HG03378 (cell line): ENCODE measurements around the gene IQSEC3.
"Not testable (repeated sequence)": the region's sequence is repeated elsewhere in the genome, so short reads cannot be mapped to it uniquely, and the experiment has no call there.

Experiments used
- ATAC-seq: cut with Tn5 transposase; IDR thresholded peaks from one replicate; pipeline ENCODE4 v1.9.1; 2021; ENCODE audit warnings: mild to moderate bottlenecking, moderate library complexity; ENCODE audit not compliant: unreplicated experiment

IQSEC3 gene

DNA sequence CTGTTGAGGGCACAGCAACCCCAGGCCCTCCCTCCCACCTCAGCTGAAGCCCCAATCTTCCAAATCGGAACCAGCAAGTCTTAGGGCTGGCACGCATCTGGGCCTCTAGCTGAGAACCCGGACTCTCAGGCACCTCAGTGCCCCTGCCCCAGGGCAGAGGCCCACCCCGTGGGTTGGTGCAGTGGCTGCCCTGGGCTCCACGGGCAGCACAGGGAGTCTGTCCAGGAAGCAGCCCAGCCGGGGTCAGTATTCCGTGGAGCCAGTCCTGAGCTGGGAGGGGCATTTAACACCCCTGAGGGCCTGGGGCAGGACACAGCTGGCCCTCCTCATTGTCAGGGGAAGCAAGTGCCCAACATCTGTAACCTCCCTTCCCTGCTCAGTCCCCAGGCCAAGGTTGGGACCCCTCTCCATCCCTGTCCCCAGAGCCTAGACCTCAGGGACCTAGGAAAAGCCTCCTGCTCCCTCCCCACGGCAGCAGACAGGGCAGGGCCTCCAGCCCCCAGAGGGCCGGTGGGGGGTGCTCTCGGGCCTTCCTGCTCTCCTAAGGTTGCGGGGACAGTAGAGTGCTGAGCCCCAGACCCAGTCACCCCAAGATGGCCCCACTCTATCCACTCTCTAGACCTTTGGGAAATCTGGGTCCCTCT, 110.9 kb downstream of the IQSEC3 start:
- no peak for ATAC-seq

DNA sequence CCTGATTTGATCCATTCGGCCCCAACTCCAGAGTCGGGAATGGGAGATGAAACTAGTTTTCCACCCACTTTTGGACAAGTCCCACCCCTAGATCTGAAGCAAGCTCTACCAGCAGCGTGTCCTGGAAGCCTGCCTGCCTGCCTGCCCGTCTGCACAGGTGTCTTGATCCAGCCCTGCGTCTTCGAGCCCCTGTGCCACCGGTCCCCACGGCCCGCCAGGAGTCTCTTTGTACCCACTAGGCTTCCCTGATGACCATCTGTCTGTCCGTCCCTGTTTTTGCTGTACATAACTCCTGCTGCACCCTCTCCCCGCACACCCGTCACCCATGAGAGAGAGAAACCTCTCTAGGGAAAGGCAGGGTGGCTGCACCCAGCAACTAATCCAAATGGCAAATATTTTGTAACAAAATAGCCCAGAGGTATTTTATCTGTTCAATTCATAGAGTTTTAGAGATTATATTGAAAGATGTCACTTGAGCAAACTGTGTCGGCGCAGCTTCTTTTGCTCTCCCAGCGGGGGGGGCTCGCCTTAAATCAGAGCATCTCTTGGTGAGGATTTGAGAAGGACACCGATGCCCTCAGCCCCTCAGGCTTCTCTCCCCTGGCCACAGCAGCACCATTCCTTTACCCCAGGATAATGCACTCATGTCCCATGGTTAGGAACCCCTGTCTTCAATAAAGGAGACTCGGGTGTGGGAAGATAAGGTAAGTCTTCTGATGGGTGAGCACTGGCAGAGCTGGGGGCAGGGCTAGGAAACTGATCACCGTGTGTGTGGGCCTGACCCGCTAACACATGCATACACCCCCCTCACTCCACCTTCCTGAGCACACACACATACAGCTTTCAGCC, 111.6 kb downstream of the IQSEC3 start:
- ATAC-seq: no peak

DNA sequence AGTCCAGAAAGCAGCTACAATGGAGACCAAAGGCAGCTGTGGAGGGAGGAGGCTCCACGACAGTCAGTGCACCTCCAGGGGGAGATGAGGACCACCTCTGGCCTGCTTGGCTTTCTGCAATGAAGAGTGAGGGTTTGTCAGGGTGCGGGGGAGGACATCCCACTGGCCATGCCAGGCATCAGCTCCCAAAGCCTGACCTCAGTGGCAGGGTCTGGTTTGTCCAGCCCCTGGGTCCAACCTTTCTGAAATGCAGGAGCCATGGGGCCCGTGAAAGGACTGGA, 112.2 kb downstream of the IQSEC3 start:
- ATAC-seq: no peak

DNA sequence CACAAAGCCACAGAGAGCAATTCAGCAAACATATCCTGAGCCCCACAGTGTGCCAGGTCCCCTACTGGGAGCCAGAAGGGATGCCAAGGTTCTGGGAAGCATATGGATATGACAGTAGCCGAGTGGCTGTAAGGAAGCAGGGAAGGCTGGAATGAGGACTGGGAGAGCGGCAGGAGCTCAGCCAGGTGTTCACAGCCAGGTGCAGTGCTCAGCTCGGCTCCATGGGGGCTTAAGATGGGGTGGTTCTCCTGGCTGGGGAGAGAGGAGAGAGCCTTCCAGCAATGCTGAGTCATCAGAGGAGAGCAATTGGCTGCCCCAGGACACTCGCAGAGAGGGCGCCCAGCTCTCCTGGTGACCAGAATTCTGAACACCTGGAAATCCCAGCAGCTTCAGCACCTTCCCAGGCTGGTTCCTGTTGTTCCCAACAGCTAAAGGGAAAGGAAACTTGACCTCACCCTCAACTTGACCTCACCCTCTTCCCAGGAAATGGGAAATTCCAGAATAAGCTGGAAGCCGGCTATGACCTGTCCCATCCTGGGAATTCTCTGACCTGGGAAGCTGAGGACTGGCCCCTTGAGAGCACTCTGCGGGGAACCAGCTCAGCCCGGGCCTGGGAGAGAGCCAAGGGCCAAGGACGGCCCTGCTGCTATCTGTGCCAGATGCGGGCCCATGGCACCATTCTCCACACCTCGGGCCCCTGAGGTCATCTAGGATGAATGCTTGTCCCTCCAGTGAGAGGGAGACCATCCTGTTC, 112.7 kb downstream of the IQSEC3 start:
- ATAC-seq: no peak

DNA sequence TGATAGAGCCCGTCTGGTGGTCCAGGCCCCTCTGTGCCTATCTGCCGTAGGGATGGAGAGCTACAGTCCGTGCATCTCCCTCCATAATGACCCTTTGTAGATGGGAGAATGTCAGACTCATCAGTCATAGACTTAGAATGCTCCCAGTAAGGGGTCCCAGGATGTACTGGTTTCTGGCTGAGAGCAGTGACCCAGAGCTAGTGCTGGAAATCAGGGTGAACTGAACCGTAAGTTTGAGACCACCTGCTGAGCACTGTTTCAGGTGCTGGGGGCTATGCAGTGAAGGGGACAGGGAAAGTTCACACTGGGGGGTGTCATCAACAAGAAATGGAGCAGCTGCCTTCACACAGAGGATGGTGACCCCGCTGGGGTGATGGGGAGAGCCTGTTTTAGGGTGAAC, 113.3 kb downstream of the IQSEC3 start:
- ATAC-seq: no peak

DNA sequence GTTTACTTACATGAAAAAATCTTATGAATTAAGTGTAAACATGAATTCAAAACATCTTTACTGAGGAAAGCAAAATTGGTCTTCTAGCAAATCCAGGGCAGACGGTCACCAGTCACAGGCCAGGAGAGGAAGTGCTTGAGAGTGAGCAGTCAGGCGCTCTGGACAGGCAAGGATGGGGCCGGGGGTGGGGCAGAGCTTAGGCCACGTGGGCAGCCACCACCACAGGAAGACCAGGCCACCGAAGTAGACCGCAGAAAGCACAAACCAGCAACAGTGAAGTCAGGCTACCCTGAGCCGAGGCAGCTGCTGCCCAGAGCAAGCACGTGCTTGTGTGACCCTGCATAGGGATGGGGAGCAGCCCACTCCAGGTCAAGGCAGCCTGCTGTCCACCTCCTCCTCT, 113.9 kb downstream of the IQSEC3 start:
- no peak for ATAC-seq

DNA sequence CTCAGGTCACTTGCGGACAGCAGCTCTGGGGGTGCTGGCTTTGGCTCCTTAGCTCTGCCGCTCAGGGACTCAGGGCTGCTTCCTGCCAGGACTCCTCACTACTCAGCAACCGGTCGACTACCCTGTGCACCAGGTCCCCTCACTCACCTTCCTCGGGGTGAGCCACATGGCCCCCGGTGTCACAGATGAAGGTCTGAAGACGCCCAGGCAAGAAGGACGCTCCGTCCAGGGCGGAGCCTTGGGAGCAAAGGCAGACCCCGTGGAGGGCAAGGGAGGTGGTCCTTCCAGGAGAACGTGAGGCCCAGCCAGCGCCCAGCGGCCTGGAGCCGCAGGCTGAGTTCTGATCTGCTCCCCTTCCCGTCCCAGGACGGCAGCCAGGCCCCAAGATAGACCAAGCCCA, 115.4 kb downstream of the IQSEC3 start:
- no peak for ATAC-seq

DNA sequence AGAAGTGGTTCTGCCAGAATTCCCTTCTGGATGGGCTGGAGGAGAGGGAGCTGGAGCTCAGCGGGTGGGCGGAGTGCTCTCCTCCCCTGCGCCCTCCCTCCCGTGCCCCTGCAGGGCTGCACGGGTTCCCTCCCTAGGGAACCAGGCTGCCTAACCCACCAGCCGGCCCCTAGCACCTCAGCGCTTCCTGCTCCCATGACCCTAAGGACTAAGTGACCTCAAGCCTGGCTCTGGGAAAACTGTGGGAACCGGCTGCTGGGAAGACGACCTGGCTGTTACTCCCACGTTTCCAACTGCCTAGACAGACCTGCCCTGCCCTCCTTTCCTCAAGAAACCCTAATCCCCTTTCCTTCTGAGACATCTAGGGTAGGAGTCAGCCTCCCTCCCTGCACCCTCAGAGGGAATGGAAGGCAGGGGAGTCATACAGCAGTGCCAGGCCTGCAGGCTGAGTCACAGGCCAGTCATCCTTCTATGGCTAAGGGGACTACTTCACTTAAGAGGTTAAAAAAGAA, 115.9 kb downstream of the IQSEC3 start:
- ATAC-seq: no peak

DNA sequence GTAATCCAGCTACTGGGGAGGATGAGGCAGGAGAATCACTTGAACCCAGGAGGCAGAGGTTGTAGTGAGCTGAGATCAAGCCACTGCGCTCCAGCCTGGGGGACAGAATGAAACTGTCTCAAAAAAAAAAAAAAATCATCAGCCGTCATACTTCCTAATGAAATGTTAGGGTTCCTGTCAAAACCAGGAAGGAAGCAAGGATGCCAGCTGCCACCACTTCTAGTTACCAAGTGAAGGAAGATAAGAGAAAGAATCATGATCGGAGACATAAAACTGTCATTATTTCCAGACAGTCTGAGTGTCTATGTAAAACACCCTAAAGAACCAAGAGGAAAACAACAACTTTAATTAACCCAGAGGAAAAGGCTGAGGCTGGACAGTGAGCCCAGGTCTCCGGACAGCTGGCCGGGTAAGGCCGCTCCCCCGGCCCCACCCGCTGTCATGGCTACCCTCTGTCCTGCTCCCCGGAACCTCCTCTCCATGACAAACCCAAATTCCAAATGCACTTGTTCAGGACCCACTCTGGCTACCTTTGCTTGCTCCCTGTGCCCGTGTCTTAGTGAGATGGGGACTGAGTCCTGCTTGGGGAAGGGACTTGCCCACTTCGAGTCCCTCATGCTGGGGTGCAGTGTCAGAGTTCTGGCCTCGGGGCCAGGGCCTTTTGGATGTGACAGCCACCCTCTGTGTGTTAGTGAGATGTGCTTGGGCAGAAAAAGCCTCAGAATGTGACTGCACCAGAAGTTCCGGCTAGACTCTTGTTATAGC, 118.4 kb downstream of the IQSEC3 start:
- no peak for ATAC-seq

DNA sequence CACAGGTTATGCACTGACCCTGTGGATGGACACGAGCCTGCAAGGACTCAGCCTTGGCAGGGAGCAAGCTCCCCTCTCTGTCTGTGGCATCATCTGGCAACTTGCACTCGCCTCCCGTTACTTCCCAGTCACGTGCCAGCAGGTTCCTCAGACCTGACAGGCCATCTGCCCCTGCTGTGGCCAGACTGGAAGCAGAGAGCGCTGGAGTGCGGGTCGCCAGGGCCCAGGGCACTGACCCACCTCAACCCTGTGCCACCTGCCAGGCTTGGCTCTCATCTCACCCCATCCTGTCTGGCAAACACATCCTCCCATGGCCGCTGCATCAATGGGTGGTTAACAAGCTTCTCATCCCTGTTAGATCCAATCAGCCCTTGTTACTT, 119.0 kb downstream of the IQSEC3 start:
- no peak for ATAC-seq

DNA sequence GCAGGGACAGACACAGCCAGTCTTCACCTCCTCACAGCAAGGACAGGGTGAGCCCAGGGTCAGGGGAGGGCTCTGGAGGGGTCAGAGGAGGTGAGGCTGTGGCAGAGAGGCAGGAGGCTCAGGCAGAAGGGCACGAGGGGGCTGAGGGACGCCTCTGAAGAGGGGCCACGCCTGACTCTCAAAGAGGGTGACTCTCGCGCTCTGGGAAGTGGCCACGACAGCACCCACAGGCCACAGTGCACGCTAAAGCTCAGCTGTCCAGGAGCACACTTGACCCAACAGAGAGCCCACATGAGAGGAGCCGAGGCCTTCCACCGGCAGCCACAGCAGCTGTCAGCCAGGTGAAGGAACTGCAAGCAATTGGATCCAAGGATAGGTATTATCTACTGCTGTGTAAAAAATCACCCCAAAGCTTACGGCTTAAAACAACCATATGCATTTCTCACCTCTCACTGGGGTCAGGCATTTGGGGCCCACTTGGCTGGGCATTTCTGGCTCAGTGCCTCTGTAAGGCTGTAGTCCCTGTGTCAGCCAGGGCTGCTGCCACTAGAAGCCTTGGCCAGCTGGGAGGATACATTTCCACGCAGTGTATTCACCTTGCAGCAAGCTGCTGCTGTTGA, 119.5 kb downstream of the IQSEC3 start:
- ATAC-seq: no peak

DNA sequence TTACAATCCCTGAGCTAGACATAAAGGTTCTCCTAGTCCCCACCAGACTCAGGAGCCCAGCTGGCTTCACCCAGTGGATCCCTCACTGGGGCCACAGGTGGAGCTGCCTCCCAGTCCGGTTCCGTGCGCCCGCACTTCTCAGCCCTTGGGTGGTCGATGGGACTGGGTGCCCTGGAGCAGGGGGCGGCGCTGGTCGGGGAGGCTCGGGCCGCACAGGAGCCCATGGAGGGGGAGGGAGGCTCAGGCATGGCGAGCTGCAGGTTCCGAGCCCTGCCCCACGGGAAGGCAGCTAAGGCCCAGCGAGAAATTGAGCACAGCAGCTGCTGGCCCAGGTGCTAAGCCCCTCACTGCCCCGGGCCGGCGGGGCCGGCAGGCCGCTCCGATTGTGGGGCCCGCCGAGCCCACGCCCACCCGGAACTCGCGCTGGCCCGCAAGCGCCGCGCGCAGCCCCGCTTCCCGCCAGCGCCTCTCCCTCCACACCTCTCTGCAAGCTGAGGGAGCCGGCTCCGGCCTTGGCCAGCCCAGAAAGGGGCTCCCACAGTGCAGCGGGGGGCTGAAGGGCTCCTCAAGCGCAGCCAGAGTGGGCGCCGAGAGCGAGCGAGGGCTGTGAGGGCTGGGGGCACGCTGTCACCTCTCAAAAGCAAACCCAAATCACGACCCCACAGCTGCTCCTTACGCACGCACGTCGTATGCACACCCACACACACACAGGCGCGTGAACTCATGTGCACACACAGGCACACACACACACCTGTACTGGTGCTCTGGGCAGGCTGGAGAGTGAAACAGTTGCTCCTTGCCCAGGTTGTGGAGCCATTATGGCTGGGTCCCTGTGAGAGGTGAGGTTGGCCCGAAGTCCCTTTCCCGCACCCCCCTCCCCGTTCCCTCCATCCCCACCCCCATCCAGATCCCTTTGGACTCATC, 121.7 kb downstream of the IQSEC3 start:
- ATAC-seq: not testable (repeated sequence)

DNA sequence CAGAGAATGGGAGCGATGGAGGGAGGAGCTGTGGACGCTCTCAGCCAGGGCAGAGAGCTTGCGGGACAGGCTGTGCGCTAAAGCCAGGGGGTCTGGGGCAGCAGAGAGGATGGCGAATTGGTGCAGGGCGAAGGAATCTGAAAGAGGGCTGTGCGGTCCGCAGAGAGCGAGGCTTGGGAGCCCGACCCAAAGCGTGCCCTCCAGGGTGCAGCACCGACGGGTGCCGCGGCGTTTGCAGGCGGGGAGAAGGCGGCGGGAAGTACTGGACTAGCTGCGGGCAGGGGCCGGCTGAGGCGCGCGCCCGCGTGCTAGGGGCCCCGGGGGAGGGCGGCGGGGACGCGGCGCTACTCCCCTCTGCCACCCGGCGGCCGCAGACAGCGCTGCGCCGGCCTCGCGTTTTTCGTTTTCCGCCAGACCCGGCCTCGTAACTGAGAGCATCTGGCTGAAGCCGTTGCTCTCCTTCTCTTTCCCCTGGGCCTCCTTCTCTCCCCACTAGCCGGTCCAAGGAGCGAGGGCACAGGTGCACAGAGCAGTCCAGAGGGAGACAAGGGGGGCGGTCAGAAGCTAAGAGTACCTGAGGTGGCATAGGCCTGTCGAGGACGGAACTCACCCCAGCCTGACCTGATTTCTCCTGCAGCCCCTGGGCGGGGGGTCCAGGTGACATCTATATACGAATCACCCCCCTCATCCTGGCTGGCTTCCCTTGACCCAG, 122.5 kb downstream of the IQSEC3 start:
- ATAC-seq: no peak

DNA sequence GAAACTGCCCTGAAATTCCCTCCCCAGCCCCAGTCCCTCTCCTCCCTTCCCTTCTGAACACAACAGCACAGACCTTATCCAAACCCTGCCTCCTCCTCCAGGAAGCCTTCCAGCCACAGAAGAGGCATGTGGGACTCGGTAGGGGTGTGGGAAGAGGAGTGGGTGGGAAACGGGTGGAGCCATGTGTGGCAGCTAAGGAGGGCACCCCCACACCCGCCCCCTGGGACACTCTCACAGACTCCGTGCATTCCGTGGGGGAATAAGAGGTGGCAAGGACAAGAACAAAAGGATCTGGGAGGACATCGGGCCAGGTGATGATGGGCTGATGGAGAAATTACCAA, 123.0 kb downstream of the IQSEC3 start:
- no peak for ATAC-seq

DNA sequence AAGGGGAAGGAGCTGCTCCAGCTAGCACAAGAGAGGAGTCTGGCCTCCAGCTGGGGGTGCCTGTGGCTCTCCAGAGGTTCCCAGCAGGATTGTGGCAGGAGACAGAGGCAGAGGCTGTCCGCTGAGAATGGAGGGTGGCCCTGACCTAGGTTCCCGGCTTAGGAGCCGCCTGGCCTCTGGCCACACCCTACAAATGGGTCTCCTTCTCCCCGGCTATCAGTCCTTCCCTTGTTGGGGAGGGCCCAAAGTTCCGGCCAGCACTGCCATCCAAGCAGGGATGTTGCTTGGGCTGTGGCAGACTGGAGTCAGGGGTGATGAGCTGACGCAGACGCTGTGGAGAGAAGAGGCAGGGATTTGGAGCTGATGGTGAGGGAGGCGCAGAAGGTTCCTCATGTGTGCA, 124.3 kb downstream of the IQSEC3 start:
- ATAC-seq: no peak

DNA sequence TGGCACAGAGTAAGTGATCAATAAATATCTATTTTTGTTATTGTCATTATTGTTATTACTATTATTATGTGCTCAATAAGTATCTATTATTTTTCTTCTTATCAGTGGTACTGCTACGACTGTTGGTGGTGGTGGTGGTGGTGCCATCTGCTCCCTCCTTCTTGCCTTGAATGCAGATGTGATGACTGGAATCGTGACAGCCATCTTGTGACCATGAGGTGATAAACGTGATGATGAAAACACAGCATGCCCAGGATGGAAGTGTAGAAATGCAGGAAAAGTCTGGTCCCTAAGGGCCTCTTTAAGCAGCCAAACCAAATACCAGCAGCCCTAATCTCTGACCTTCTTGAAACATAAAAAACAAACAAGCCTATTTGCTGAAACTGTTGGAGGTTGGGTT, 125.0 kb downstream of the IQSEC3 start:
- no peak for ATAC-seq

DNA sequence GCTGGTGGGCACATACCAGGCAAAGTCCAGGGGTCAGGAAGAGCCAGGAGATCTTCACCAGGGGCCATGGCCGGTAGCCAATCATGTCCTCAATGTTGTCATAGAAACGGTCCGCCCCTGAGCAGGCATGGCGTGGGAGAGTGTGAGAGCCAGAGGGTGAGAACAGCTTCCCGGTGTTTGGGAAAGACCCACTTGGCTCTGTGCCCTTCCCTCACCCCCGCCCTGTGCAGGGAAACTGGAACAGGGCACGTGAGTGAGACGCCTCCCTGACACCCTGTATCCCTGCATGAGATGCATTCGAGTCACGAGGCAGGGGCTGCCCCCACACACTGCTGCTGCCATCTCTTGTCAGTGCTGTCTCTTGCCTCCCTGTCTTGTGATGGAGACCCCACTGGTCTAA, 126.7 kb downstream of the IQSEC3 start:
- ATAC-seq: no peak

DNA sequence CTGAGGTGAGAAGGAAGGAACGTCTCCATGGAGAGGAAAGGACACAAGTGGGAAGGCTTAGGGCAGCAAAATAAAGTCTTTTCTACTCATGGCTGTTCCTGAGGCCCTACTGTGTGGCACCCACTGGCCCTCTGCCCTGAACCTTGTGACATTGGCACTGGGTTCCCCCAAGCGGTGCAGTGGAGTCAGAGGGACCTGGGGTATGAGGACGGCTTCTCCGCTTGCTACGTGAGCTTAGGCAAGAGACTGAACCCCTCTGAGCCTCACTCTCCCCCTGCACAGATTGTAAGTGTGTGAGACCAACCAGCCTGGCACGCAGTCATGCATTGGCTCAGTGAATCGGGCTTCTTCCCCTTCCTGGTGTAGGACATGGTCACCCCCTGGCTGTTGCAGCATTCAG, 127.7 kb downstream of the IQSEC3 start:
- ATAC-seq: no peak

DNA sequence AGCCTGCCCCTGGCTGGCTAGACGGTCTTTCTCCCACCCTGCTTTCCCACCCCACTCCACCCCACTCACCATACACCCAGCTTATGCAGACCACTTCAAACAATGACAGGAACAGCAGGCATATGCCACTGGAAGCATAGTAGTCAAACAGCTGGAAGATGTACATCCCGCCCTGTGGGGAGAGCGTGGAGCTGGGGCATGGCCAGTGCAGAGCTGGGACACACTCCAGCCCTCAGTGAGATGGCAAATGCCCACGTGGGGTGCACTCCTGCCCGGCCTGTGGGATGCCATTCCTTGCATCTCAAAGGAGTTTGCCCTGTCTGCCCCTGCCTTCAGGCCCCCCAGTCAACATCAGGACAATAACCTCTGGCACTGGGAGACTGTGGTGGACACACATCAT, 128.6 kb downstream of the IQSEC3 start:
- ATAC-seq: no peak
